Erythroblast (primary cell): Measurements from ENCODE around the gene MYH10.

Experiments used
- DNase-seq, 2 experiments: peaks; one replicate each; lab custom pipeline; 2025; lab: John Stamatoyannopoulos, UW
- GATA1 ChIP-seq: IDR thresholded peaks from 2 replicates; pipeline ENCODE4 v1.6.1; 2011; ENCODE audit warnings: low read depth, mild to moderate bottlenecking, control low read depth, low read length, moderate library complexity
- POLR2A ChIP-seq: IDR thresholded peaks from 2 replicates; pipeline ENCODE4 v1.6.1; 2011; ENCODE audit warnings: mild to moderate bottlenecking, low read length

Gene MYH10

DNA sequence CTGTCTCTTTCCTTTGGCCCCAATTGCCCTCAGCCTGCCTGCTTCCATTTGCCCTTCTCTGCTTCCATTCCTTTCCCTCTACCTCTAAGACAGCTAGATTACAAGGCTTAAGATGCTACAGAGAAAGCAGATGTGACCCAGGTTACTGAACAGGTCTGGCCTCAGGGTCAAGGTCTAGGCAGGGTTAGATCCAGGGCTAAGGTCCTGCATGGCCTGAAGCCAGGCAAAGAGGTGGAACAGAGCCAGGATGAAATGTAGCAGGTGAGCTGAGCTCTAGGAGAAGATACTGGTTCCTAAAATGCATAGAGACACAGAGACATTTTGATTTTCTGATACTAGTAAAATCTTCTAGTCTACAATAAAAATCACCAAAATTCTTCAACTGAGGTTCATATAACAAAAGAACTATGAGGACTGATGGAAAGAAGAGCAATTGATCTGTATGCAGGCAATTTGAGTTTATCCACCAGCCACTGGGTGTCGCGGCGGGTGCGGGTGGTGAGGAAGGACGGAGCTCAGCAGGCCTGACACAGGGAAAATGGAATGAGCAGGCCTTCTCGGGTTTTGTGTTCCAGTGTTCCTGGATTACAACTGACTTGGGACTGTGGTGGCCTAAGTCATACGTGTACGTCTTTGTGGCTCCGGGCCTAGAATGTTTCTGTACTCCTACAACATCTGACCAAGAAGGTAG lies 95.9 kb downstream of the MYH10 start:
- DNase-seq = no peak
- no peak for TF ChIP-seq GATA1
- TF ChIP-seq POLR2A = no peak

DNA sequence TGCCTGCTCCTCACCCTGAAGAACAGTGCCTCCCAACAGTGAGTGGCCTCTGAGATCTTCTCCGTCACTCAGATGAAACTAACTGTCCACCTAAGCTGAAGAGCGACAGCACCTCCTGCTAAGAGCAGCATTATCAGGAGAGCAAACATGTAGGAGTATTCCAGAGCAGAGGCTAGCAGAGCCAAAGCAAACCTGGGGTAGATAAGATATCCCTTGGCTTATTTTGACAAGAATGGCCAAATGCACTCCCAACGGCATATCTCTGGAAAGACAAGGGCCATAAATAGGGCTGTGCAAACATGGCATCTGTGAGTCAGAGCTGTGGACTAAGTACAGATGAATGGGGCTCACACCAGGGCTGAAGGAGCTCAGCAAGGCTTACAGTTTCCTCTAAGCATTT lies 98.5 kb downstream of the MYH10 start:
- no peak for TF ChIP-seq POLR2A
- peak in 1 of 2 experiments; percentile 14 for DNase-seq

DNA sequence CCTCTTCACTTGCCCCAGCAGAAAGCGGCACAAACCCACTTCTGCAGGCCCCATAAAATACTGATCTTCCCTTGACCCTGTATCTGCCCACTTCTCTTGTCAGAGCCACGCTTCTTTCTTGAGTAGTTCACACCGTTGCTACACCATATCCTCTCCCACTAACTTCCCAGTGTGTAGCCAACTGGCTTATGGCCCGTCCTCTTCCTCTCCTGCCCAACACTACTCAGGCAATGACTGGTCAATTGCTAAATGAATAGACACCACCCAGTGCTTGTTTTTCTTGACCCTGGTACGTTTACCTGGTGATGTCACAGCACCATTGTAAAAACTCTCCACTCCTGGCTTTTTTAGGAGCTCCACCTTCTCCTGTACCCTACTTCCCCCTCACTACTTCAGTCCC lies 107.9 kb downstream of the MYH10 start:
- no peak for DNase-seq
- TF ChIP-seq GATA1 (no peak), POLR2A (no peak)

DNA sequence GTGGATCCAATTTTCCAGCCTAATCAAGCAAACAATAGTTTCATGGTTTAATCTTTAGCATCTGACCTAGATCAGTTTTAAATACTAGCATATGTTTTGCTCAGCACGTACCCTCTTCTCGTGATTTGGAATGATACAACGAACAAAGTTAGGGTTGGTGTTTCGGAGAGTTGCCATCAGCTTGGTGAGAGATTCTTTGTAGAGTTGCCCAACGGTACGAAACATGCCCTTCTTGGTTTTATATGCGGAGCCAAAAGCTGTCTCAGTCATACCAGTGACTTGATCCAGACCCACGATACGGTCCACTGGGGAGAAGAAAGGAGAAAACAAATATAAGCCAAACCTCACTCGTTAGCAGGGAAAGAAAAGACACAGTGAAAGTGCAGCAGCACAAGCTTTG lies 109.5 kb downstream of the MYH10 start:
- no peak for TF ChIP-seq GATA1
- TF ChIP-seq POLR2A = no peak
- no peak for DNase-seq

DNA sequence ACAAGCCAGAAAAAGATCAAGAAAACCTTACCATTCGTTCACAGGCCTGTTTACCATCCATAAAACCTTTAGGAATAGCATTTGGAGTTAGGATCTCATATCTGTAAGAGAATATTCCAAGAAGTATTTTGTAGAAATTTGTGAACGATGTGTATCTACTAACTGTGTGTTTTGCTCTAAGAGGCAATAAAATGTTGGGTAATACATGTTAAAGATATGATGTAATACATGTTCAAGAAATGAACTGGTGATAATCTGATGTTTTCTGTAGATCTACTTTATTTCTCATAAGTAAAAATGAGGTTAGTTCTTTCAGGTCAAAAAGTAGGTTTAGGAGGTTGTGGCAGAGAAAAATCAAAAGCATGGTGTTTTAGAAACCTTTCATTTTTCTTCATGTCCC lies 111.7 kb downstream of the MYH10 start:
- no peak for DNase-seq
- no peak for TF ChIP-seq POLR2A
- TF ChIP-seq GATA1 = no peak

DNA sequence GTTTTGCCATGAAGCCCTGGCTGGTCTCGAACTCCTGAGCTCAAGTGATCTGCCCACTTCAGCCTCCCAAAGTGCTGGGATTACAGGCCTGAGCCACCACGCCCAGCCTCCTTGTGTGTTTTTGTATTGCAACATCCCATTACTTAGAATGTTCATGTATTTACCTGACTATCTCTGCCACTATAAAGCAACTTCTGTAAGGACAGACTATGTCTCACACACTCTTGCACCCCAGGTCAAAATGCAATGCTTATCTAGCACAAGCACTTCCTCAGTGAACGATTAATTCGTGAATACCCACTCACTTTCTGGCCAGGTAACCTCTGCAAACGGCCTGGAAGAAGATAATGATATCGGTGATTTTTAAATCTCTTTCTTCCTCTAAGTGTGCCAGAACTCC lies 112.2 kb downstream of the MYH10 start:
- TF ChIP-seq GATA1 (no peak), POLR2A (no peak)
- no peak for DNase-seq

DNA sequence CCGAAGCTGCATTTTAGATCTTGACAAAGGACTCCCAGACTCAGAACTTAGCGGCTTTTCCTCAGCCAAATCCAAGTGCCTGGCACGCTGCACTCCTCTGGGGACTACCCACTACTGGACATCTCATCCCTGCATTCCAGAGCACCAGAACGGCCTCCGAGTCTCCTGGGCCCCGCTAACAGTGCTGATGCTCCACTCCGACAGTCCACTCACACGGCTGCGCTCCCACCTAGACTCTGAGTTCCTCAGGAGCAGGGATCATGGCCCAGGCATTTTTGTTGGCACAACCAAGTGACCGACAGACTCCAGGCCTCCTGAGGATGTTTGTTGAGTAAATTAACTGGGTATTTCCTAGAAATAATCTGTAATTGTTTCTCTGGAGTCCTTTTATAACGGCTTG lies 115.7 kb downstream of the MYH10 start:
- DNase-seq = no peak
- TF ChIP-seq GATA1 (no peak), POLR2A (no peak)

DNA sequence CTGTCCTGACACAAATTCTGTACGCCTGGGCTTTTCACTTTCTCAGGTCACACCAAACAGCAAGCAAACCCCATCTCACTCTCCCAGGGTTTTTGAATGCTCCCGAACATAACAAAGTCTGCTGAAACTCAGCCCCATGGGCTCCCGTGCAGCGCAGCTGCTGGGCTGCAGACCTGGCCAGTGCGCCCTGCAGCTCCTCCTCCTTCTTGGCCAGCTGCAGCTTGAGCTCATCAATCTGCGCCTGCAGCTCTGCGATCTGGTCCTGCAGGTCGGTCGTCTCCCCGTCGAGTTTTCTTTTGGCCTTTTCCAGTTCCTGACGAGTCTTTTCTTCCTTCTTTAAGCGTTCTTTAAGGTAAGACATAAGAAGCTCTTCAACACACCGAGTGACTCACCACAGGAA lies 124.4 kb downstream of the MYH10 start:
- TF ChIP-seq POLR2A = no peak
- no peak for TF ChIP-seq GATA1
- no peak for DNase-seq

DNA sequence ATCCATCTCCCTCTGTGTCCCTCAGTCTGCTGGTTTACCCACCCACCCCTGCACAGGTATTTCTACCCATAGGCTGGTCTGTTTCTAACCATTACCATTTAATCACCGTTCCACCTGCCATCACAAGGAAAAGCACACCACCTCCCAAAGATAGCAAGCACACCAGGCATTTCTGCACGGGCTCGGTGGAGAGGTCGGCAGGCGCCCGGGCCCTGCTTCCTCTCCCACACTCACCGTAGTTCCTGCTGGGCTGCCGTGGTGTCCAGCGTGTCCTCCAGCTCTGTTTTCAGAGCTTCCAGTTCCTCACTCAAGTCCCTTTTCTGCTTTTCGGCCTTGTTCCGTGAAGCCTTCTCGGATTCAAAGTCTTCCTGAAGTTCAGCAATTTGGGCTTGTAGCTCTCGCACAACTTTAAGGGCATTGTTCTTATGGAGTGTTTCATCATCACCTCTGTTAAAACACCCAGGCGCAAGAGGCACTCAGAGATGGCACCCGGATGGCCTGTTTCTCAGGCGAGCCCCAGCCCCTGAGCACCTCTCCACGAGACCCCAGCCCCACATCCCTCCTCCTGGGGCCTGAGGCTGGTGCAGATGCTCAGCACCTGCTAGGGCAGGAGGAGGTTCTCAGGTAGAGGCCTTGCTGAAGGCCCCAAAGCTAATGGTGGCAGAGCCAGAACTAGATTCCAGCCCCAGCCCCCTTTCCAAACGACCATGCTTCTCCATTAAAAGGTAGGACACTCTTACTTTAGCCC lies 125.9 kb downstream of the MYH10 start:
- no peak for DNase-seq
- TF ChIP-seq GATA1 = no peak
- TF ChIP-seq POLR2A = no peak

DNA sequence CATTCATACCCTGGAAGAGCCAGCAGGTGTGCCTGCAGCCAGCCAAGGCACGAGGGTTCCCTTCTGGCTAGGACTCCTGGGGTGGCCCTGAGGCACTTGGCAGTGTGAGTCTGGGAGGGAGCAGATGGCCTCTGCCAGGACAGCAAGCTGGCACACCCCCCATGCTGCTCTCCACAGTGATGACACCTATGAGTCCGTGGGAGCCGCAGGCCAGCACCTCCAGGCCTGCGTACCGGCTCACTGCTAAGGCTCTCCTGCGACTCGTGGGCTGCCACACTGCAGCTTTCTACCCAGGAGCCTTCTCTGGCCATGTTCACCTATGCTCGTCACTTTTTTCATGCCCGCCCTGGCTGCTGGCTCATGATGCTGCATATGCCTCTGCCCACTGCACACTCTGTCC lies 126.7 kb downstream of the MYH10 start:
- no peak for TF ChIP-seq POLR2A
- no peak for TF ChIP-seq GATA1
- DNase-seq = no peak

DNA sequence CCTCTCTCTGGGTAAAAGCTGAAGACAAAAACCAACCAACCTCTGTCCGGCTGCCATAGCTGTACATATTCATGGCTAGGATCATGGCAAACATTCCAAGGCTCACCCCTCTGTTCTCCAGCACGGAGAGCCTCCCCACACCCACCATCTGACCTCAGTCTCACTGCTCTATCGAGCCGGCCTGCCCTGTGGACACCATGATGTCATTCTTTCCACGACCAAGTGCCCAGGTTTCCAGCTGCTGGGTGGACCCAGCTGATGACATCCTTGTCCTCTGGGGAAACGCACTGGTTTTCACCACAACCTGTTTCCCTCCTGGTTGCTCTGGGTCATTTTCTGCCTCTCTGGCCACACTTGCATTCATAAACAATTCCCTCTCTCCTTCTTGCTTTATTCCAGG lies 127.2 kb downstream of the MYH10 start:
- DNase-seq = no peak
- TF ChIP-seq POLR2A (no peak), GATA1 (no peak)

DNA sequence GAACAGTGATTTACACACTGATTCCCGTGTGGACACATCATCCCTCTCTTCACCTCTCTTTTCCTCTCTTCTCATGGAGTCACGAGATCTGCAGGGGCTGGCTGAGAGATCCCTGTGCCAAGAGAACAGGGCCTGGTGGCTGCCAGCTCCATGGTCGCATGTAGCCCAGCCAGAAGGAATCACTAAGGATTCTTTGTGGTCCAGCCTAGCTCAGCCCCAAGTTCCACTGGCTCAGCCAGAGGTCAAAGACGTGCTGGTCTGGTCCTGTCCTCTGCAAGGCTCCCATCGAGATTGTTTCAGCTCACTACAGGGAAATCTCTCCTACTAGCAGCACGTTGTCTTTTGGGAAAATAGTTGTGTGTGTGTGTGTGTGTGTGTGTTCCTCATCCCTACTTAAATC lies 128.4 kb downstream of the MYH10 start:
- TF ChIP-seq POLR2A (no peak), GATA1 (no peak)
- DNase-seq = no peak

DNA sequence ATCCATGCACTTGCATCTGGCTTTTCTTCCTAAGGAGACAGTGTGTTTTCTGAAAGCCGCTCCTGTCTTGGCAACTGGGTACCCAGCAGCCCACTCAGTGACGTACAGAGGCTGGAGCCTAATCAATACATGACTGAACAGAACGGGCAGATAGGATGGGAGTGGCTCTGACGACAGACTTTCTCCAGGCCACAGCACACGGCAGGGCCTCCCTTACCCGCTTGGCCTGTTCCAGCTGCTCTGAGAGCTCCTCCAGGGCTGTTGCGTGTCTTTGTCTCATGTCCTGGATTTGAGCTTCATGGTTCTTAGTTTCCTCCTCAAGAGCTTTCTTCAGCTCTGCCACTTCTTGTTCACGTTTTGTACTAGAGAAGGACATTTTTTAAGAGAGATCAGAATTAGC lies 129.9 kb downstream of the MYH10 start:
- TF ChIP-seq POLR2A (no peak), GATA1 (no peak)
- DNase-seq = no peak

DNA sequence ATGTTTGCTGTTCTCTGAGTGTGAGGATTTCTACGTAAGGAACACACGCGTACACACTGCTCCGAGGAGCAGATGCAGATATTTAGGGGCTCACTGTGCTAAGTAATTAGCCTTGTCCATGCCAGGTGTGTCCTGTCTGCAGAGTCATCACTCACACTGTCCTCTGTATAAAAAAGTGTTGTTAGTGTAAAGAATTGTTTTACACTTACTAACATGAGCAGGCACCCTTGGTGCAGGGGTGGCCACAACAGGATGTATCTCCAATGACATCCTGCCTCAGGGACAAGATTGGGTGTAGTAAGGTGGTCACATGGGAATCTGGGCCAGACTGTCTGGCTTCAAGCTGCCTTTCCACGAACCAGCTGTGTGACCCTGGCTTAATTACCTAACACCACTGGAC lies 130.9 kb downstream of the MYH10 start:
- TF ChIP-seq GATA1 = no peak
- TF ChIP-seq POLR2A = no peak
- DNase-seq = no peak

DNA sequence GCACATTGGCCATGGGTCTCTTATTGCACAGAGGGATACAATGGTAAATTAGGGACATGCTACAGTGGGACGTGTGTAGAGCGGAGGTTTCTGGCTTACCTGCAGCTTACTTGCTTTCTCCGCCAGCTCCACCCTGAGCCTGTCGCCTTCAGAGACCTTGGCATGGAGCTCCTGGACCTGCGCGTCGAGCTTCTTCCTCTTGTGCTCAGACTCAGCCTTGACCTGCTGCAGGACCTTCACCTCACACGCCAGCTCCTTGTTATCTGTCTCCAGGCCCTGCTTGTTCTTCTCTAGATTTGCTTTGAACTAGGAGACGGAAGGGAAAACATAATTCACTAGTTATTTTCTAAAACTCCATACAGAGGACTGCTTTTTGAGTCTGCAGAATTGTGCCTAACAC lies 131.4 kb downstream of the MYH10 start:
- no peak for TF ChIP-seq POLR2A
- no peak for TF ChIP-seq GATA1
- no peak for DNase-seq
